ENCODE measurements around the gene SMIM35.

DNA sequence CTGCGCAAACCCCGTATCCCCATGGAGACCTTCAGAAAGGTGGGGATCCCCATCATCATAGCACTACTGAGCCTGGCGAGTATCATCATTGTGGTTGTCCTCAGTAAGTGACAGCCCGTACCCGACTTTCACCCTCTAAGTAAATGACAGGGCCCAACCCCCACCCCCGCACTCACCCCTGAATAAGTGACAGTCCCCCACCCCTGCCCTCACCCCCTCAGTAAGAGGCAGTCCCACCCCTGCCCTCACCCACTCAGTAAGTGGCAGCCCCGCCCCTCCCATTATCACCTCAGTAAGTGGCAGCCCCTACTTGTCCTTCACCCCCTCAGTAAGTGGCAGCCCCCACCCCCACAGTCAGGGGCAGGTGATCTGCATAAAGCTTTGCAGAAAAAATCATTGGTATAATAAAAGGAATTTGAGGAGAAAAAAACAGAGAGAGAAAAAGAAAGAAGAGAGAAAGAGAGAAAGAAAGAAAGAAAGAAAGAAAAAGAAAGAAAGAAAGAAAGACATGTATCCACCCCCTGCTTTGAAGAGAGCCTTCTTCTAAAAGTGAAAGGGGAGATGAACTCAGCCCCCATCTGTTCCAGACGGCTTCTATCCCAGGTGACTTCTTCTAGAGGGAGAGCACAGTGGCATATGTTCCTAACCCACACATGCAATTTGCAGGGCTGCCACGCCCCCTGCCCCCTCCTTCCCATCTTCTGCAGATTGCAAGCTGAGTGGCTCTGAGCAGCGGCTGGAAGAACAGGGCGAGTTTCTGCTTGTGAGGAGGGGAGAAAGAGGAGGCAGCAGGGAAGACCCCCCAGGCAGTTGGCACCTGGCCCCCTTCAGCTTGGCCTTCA is 12.5 kb upstream of the SMIM35 start:
- TF ChIP-seq ZNF114 (tag by site-specific recombination; IDR thresholded peaks at IDR 0.05) = no peak
- TF ChIP-seq, protein P1, sequence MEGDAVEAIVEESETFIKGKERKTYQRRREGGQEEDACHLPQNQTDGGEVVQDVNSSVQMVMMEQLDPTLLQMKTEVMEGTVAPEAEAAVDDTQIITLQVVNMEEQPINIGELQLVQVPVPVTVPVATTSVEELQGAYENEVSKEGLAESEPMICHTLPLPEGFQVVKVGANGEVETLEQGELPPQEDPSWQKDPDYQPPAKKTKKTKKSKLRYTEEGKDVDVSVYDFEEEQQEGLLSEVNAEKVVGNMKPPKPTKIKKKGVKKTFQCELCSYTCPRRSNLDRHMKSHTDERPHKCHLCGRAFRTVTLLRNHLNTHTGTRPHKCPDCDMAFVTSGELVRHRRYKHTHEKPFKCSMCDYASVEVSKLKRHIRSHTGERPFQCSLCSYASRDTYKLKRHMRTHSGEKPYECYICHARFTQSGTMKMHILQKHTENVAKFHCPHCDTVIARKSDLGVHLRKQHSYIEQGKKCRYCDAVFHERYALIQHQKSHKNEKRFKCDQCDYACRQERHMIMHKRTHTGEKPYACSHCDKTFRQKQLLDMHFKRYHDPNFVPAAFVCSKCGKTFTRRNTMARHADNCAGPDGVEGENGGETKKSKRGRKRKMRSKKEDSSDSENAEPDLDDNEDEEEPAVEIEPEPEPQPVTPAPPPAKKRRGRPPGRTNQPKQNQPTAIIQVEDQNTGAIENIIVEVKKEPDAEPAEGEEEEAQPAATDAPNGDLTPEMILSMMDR (tag by site-specific recombination; IDR thresholded peaks at IDR 0.05) = no peak
- no peak for TF ChIP-seq ZNF785 (tag by site-specific recombination; IDR thresholded peaks at IDR 0.05)
- TF ChIP-seq ZNF248 (tag by site-specific recombination; IDR thresholded peaks at IDR 0.05) = no peak
- TF ChIP-seq, protein P2, sequence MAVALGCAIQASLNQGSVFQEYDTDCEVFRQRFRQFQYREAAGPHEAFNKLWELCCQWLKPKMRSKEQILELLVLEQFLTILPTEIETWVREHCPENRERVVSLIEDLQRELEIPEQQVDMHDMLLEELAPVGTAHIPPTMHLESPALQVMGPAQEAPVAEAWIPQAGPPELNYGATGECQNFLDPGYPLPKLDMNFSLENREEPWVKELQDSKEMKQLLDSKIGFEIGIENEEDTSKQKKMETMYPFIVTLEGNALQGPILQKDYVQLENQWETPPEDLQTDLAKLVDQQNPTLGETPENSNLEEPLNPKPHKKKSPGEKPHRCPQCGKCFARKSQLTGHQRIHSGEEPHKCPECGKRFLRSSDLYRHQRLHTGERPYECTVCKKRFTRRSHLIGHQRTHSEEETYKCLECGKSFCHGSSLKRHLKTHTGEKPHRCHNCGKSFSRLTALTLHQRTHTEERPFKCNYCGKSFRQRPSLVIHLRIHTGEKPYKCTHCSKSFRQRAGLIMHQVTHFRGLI (tag by site-specific recombination; IDR thresholded peaks at IDR 0.05) = no peak
- TF ChIP-seq, protein P3, sequence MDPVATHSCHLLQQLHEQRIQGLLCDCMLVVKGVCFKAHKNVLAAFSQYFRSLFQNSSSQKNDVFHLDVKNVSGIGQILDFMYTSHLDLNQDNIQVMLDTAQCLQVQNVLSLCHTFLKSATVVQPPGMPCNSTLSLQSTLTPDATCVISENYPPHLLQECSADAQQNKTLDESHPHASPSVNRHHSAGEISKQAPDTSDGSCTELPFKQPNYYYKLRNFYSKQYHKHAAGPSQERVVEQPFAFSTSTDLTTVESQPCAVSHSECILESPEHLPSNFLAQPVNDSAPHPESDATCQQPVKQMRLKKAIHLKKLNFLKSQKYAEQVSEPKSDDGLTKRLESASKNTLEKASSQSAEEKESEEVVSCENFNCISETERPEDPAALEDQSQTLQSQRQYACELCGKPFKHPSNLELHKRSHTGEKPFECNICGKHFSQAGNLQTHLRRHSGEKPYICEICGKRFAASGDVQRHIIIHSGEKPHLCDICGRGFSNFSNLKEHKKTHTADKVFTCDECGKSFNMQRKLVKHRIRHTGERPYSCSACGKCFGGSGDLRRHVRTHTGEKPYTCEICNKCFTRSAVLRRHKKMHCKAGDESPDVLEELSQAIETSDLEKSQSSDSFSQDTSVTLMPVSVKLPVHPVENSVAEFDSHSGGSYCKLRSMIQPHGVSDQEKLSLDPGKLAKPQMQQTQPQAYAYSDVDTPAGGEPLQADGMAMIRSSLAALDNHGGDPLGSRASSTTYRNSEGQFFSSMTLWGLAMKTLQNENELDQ (tag by site-specific recombination; IDR thresholded peaks at IDR 0.05; ENCODE audit: low read depth) = no peak
- TF ChIP-seq ZBTB7A (tag by site-specific recombination; IDR thresholded peaks at IDR 0.05; ENCODE audit: low read depth) = no peak
- TF ChIP-seq, protein P4, sequence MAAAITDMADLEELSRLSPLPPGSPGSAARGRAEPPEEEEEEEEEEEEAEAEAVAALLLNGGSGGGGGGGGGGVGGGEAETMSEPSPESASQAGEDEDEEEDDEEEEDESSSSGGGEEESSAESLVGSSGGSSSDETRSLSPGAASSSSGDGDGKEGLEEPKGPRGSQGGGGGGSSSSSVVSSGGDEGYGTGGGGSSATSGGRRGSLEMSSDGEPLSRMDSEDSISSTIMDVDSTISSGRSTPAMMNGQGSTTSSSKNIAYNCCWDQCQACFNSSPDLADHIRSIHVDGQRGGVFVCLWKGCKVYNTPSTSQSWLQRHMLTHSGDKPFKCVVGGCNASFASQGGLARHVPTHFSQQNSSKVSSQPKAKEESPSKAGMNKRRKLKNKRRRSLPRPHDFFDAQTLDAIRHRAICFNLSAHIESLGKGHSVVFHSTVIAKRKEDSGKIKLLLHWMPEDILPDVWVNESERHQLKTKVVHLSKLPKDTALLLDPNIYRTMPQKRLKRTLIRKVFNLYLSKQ (tag by site-specific recombination; IDR thresholded peaks at IDR 0.05; ENCODE audit: borderline replicate concordance) = no peak
- TF ChIP-seq, protein P5, sequence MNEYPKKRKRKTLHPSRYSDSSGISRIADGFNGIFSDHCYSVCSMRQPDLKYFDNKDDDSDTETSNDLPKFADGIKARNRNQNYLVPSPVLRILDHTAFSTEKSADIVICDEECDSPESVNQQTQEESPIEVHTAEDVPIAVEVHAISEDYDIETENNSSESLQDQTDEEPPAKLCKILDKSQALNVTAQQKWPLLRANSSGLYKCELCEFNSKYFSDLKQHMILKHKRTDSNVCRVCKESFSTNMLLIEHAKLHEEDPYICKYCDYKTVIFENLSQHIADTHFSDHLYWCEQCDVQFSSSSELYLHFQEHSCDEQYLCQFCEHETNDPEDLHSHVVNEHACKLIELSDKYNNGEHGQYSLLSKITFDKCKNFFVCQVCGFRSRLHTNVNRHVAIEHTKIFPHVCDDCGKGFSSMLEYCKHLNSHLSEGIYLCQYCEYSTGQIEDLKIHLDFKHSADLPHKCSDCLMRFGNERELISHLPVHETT (tag by site-specific recombination; IDR thresholded peaks at IDR 0.05) = no peak
- no peak for TF ChIP-seq ZNF76 (tag by site-specific recombination; IDR thresholded peaks at IDR 0.05; ENCODE audit: borderline replicate concordance, low read depth)
